Activated gamma-delta T cell treated with anti-CD3 and anti-CD28 coated beads, Interleukin-2, amount 50 U/mL, for 16 hours (primary cell): ENCODE measurements around the gene SASH3.

Experiments used
- DNase-seq: peaks from one replicate; pipeline ENCODE4 v3.0.0-alpha.2; 2020; ENCODE audit warnings: low read depth

SASH3 gene

DNA sequence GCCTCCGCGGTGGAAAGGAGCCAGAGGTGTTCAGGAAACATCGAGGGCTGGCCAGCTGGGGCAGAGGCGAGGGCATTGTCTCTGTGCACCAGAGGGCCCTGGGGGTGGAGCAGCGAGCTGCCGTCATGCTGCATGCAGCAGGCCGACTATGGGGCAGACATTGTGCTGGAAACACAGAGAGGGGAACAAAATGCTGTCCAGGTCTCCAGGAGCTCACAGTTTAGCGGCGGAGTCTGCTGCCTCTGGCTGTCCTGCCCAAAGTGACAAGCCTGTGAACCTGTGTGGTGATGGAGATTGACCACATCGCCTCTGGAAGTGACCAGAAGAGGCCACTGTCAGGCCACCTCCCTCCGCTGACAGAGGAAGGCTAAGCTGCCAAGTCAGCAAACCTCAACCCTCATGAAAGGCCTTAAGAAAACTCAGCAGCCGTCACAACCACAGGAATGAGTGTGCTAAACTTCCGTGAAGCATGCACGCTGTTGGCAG, 20.1 kb upstream of the SASH3 start:
- DNase-seq = peak; percentile 40

DNA sequence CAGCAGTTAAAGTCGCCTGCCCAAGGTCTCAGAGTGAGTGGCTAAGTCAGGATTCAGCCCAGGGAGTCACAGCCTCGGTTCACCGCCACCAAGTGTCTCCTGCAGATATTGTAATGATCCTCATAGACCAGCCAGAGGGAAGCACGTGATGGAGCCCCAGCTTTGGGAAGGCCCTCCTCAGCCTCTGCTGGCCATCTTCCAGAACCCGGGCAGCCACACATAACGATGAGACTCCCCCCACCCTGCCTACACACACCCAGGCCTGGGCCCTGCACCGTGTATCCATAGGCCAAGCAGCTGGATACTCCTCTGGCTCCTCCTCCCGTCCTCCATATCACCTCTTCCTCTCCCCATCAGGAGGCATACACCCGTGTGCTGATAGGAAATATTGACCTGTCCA, 19.6 kb upstream of the SASH3 start:
- DNase-seq = no peak

DNA sequence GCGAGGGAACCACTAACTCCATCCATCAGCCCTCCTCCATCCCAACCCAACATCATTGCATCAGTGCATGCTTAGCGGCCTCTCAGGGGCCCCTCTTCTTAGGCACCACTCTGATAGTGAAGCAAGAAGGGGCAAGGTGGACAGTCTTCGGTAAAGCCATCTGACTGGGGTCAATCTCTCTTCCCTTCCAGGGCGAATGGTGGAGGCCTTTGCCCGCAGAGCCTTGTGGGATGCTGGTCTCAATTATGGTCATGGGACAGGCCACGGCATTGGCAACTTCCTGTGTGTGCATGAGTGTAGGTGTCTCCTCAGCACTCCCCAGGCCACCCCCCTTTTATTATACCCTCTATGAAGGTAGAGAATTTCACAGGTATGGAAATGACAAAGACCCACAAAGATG, 18.8 kb upstream of the SASH3 start:
- DNase-seq = no peak

DNA sequence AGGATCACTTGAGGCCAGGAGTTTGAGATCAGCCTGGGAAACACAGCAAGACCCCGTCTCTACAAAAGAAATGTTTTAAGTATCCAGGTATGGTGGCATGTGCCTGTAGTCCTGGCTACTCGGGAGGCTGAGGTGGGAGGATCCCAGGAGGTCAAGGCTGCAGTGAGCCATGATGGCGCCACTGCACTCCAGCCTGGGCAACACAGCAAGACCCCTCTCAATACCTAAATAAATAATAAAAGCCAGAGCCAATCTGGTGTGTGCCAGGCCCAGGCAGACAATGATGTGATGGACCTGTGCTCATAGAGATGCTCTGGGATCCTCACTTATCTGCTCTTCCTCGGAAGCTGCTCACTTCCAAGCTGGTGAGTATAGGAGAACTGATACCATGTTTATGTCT, 18.2 kb upstream of the SASH3 start:
- DNase-seq = no peak

GRCh38 chrX:129762448-129762847, 17.3 kb upstream of the SASH3 start:
- DNase-seq = no peak

DNA sequence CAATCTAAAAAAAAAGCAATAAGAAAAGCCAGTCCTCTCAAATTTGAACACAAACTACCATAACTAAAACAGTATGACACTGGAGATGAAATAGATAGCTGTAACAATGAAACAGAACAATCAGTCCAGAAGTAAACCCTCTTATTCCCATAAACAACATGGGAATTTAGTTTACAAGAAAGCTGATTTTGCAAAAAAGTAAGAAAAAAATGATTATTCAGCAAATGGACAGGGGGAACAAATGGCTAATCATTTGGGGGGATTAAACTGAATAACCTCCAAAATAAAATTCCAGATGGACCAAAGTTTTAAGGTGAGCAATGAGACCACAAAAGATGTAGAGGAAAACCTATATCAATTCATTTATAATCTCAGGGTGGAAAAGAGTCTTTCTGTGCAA, 16.1 kb upstream of the SASH3 start:
- no peak for DNase-seq

- DNase-seq = no peak
These were observed 11.6 kb upstream of the SASH3 start for GRCh38 chrX:129768186-129768585.

- DNase-seq = no peak
These were observed 10.9 kb upstream of the SASH3 start for GRCh38 chrX:129768586-129769466.

- peak; percentile 55 for DNase-seq
These were observed 10.1 kb upstream of the SASH3 start for GRCh38 chrX:129769467-129770154.

GRCh38 chrX:129771266-129771995, 8.3 kb upstream of the SASH3 start:
- DNase-seq = no peak

DNA sequence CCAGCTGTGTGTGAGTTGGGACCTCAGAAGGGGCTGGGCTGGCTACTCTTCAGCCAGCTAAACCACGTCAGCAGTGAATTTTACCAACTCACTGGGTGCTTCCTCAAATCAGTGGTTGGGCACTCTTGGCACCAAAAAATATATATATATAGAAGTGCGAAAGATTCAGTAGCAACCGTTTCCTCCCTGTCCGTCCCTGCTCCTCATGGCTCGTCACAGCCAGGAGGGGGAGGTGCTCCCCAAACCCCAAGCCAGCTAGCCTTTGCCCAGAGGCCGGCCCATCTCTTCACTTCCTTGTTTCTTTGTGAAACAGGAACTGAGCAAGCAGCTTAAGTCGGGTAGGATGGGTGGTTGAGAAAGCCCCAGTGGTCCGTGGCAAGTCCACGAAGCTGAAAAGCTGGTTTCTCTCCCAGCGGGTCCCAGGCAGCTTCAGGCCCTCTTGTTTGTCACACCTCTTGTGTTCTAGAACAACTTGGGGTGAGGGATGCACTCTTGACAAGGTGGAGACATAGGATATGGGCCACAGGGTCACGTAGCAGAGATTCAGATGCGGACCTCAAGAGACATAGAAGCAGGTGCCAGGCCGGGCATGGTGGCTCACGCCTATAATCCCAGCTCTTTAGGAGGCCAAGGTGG, 6.8 kb upstream of the SASH3 start:
- peak; percentile 22 for DNase-seq

DNA sequence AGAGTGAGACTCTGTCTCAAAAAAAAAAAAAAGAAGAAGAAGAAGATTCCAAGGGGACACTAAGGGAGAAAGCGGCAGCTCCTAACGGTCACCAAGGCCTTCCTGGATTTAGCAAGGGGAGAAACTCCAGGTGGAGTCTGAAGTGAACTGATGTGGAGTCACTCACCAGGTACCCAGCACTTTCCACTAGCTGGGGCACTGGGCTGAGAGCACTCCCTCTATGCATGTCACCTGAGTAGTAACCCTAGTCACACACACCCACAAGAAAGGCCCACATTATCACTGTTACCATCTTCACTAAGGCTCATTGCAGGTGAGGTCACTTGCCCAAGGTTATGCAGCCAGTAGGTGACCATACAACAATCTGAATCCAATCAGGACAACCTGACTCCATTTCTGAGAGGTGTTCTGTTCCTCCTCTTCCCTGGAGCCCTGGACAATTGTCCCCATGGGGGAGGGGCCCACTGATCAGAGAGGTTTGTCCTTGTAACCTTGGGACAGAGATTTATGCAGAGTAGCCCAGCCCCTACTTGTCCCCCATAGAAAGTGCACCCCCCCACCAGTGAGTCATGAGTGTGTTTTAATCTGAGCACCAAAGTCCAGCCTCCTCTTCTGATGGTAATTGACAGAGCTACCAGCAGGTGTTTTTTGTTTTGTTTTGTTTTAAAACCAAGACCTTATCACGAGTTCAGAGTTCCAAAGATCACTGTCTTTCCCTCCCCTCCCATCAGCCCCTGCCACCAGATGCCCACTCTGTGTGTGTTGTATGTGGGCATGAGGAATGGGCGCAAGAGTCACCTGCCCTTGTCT, 5.9 kb upstream of the SASH3 start:
- DNase-seq = no peak

- peak; percentile 59 for DNase-seq
These were observed 2.3 kb upstream of the SASH3 start for GRCh38 chrX:129777218-129778030.

DNA sequence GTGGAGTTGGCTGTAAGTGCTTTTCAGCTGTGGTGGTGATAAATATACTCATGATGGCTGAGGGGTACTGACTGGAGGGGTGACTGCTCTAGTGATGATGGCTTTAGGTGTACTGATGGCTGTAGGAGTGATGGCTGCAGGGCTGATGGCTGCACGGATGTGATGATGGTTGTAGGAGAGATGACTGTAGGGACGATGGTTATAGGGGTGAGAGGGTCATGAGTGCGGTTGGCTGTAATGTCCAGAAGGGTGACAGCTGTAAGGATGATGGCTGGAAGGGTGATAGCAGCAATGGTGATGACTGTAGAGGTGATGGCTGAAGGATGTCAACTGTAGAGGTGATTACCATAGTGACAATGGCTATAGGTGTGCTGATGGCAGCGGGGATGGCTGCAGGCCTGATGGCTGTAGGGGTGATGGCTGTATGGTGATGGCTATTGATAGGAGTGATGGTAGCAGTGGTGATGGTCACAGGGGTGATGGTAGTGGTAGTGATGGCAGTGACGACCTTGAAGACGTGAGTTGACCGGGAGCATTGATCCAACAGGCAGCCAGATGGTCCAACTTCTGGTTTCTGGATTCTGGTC, 570 bp upstream of the SASH3 start:
- DNase-seq = no peak

GRCh38 chrX:129780441-129781105, 824 bp downstream of the SASH3 start:
- no peak for DNase-seq

- peak; percentile 71 for DNase-seq
These were observed 1.5 kb downstream of the SASH3 start for GRCh38 chrX:129781134-129781672.

- DNase-seq = no peak
These were observed 2.1 kb downstream of the SASH3 start for GRCh38 chrX:129781680-129782495.

DNA sequence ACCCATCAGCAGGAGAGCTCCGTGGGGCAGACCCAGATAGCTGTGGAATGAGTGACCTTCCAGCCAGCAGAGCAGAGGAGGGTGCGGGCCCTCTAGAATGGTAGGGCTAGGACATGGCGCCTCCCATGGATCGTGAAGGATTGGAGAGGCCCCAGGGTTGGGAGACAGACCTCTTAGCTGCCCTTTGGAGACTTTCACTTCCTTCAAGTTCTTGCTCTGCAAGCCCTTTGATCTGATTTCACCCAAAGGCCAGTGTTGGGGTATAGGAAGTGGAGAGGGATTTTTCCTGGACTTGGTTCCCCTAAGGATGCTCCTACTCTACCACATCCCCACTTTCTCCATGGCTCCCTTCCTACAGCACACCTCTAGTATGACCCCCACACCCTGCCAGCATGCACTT, 3.0 kb downstream of the SASH3 start:
- no peak for DNase-seq
